HG02973 (cell line): Measurements from ENCODE around the gene CCDC89.

Experiments used
- ATAC-seq: cut with Tn5 transposase; IDR thresholded peaks from one replicate; pipeline ENCODE4 v1.9.1; 2021; ENCODE audit warnings: moderate library complexity; ENCODE audit not compliant: unreplicated experiment

Gene CCDC89

DNA sequence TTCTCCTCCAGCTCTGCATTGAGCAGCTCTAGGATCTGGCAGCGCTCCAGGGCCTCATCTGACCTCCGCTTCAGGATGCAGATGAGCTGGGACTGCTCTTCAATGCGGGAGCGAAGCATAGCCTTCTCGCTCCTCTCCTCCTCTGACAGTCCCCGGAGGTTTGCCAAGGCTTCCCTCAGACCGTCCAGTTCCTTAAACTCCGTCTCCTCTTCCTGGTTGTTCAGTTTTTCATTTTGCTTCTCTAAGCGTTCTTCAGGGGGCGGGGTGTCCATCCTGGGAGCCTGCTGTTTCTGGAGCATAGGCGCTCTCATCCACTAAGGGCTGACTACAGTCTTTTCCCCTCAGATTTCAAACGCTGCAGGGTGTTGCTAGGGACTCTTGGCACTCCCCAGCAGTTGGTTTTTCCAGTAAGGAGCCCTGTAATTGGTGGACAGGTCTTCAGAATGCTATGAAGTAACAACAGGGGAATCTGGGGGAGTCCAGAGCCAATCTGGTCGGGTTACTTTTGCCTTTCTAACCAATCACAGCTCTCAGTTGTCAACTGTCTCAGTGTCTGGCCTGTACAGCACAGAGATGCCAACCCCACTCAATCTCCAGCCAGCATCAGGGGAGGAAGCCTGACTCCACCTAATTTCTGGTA, at the start of gene CCDC89:
Gene CCDC89 (minus strand): TSS at position 376 of the 640 bp plus-strand sequence. CDS start 65 bp downstream, at position 311.
- no peak for ATAC-seq

DNA sequence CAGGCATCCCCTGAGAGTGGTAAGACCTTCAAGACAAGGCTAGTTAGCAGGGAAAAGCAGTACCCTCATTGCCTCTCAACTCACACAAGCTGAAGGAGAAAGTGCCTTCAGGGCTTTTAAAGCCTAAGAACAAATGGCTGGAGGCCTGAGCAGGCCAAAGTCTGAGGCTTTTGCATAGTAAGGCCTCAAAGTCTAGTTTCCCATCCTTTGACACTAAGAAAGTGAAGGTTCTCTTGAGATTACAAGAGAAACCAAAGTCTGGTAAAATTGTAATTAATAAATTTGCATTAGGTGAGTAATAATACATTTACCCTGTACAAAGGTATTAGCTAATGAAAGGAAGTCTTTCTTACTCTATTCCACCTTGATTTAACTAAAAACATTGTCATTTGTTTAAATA, 47.0 kb upstream of the CCDC89 start:
- no peak for ATAC-seq

DNA sequence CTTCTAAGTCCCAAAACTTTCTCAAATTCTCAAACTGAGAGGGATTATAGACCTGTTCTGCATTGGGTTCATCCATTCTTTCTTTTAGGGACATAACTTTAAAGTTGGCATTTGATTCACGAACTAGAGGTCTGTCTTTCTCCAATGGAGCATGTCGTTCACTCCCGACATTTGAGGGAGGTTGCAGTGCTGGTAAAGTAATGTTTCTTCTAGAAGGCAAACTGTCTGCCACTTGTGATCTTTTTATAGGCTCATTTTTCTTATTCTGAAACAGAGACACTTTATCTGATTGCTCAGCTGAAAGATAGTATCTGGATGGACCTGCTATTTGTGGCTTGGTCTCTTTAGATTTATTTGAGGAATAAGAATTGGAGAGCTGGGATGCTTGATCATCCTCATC, 40.4 kb upstream of the CCDC89 start:
- ATAC-seq: no peak

DNA sequence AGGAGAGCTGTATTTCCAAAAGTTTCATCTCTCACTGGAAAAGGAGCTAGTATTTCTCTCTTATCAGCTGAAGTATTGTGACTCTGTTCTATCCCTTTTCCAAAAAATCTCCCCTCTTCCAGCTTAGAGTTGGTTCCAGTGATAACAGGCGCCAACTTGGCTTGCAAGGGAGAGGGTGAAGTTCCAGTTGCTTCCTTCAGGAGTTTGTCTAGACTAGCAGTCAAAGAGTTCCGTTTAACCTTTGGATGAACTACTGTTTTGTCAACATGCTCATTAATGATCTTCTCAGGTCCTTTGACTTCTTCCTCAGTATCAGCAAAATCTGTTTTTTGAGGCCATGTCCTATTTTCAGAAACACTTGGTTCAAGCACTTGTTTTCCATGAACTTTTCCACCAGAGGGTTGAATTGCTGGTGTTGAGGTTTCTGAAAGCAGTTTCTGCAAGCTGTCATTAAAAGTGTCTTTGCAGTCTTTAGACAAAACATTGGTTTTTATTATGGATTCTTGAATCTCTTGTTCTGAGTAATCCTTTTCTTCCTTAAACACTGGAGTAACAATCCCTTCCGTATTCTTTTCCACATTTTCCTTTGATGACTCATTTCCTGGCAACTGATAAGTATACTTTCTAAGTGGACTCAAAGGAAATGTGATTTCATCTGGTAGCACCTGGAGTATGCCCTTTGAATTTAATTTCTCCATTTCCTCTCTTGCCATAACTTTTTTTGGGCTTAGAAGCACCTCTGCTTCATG, 39.7 kb upstream of the CCDC89 start:
- ATAC-seq: no peak

DNA sequence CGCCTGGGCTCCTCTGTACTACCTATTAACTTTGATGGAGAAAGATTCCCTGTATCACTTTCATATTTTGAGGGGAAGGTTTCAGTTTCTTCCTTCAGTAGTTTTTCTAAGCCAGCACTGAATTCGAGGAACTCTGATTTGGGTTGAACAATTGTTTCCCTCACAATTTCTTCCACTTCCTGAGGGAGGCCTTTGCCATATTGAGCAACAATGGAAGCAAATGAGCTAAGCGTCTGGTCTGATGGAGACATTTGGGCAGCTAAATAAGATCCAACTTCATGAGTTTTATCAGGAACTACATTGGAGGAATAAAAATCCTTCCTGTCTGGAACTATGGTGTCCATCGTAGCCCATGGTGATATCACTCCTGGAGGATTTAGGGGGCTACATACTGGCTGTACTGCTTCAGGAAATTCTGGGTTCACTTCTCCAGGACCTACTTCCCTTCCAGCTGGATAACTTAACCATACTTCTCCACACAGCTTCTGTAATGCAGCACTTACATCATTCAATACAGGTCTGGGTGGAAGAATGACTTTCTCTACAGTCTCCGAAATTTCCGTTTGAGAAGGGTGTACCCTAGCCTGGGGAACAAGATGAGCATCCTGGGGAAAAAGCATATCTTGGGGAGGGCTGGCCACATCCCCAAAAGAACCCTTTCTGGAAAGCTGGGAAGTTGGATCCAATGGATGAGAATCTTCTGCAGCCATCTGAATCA, 38.9 kb upstream of the CCDC89 start:
- no peak for ATAC-seq

DNA sequence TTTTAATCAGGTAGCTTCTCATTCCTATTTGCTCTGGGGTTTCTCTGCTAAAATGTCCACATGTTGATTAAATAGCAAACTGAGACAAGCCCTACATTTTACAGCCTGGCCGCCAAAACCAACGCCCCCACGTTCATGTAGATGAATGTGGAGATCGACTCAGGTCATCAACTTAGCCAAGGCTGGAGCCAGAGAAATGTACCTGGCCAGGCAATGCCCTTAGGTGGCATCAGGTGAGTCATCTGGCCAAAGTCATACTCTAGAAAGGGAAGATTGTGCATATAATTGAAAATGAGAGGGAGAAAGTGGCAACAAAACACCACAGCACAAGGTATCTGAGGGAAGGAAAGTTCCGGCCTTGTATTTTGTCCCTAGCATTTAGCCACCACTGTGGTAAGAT, 37.1 kb upstream of the CCDC89 start:
- no peak for ATAC-seq

DNA sequence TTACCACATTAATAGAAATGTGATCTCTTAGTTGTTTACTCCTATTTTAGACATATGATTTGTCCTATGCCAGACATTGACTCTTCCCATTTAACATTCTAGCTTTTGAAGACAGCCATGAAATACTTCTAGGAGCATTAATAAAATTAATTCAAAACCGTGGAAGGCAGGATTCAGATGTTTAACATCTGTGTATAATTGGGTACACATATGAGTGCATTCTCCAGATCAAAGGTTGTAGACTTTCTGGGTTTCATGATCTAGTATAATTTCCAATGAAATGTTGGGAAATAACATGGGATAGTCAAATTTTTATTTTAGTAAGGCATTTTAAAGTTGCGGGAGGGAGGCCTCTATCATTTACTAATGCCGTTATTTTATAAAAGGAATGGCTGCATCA, 35.2 kb upstream of the CCDC89 start:
- ATAC-seq: no peak

DNA sequence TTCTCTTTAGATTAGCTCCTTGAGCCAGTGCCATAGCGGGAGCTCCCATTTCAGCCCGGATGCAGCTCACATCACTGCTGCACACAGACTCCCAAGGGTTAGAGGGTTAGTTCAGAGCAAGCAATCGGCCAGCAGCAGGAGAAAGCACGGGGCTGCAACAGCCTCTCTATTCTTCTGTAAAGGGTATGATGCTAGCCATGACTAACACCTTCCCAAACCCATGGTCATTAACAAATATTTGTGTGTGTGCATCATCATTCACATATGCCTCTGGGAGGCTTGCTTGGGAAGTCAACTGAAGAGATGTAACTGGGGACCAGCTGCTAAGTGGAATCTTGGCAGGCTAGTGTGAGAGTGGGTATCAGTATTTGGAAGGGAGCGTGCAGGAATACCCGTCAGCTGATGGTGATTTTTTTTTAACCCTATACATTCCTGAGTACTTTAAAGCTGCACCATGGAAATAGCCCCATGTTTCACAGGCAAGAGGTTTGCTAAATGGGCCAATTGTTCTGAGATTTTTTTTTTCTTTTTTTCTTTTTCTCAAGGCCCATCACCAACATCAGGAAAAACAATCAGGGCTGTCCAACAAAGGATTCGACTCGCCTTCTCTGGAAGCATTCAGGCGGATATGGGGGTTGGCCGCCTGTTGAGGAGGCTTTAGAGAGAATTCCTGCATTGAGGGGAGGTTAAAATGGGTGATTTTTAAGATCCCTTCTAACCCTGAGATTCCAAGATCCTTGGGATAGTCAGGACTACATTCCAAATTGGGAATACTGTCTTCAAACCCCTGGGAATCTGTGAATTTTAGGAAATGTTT, 33.2 kb upstream of the CCDC89 start:
- ATAC-seq: no peak

DNA sequence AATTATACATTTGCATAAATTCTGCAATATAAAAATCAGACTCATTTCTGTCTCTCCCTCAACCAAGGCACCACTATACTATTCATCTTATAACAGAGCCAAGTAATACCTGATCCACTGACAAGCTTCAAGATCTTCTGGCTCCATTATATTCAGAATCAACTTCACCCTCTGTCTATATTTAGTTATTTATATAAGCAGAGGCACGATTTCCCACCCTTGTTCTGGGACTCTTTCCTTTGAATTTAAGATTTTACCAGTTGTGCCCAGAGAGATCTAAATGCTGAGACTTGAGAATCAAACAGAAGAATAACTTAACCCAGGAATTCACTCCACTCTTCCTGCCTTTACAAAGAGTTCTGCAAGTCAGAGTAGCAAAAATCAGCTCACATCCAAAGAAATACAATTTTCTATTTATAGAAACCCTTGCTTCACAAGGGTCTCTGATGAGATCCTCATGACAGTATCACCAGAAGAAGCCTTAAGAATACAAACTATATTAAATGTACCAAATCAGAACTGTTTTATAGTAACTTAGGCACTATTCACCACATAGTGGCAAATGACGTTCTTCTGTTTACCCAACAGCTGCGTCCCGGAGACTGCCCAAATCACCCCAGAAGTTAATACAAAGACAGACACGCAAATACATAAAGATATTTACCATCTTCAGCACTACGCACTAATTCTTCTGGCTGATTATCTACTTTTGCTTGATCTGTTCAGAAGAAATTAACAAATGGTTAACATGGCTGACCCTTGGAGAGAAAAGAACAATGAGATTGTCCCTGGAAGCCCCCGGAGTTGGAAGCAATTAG, 32.3 kb upstream of the CCDC89 start:
- no peak for ATAC-seq

DNA sequence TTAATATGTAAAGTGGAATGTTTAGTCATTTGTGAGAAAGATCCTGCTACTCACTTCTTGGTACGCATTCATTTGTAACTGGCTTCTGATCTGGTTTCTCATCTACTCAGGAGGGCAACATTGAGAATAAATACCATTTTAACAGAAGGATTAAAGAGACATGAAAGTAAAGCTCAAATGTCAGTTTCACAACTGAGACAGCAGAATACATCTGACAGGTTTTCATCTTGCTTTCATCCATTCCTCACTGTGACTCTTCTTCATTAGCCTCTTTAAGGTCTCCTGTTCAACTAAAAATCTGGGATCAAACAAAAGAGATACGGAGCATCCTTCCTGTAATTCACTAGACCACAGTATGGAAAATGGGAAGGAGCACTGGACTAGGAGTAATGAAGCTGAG, 31.4 kb upstream of the CCDC89 start:
- no peak for ATAC-seq

DNA sequence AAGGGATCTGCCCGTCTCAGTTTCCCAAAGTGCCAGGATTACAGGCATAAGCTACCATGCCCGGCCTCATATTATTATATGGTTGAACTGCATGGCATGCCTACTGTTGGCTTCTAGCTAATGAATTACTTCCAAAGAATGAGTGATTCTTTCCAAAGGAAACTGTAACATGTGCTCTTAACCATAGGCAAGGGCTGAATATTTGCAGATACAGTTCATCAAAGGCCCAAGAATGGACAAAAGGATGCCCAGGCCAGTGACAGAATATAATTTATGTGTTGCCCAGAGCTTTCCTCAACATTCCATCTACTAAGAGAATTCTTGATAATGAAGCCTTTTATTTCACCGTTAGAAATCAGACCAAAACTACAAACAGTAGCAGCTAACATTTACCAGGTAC, 27.0 kb upstream of the CCDC89 start:
- no peak for ATAC-seq

DNA sequence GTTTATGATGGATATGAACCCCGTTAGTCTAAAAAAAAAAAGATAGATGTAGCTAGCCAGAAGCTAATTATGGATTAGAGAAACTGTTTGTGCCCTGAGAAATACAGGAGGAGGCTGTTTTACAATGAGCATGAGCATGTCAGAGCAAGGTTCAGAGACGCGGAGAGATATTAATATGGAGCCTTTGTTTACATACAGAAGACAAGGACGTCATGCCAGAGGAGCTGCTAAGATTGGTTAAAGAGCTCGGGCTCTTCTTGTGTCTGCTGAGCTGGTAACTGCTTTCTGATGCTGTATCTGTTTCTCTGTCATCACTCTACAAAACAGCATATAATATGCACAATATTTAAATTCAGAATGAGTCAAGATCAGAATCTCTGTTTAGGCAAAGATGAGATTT, 24.9 kb upstream of the CCDC89 start:
- ATAC-seq: no peak

DNA sequence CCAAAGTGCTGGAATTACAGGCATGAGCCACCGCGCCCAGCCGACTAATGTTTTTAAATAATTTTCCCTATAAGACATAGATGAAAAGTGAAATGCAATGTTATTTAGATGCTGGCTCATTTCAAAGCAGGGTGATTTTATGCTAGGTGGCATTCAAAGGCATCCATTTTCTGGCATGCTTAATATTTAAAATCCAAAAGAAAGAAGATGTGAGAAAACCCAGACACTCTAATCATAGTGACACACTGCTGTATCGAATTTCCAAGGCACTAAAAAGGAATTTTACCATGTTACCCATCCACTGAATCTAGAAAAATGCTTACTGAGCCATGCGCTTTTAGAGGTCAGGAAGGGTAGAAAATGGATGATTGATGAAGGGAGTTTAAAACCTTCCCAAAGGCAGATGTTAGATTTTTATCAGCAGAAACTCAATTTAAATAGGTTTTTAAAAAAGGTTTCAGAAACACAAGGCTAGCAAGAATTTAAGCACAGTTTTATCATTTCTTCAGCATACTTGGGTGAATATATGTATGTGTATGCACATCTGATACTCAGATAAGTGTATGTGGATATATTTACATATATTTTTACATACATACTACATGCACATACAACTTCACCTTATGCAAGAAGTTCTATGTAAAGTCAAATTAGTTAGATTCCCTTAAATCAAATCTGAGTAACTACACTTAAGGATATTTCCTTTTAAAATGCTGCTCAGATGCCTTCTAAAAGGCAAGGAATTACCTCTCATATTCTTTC, 24.1 kb upstream of the CCDC89 start:
- ATAC-seq: no peak

DNA sequence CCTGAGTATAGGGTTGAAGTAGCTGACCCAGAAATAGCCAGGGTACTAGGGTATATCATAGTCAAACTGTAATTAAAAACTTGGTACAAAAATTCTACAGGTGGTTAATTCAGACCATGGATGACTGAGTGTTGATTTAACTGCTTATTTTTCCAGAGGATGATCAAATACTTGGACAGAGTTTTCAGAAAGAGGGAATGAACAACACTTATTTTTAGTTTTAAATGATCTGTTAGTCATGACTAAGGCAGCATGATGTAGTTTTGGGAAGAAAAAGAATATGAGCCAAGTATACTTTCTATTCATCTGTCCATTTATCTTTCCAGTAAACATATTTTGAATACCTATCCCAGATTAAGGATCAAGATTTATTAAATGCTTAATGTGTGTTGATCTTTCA, 19.8 kb upstream of the CCDC89 start:
- no peak for ATAC-seq

DNA sequence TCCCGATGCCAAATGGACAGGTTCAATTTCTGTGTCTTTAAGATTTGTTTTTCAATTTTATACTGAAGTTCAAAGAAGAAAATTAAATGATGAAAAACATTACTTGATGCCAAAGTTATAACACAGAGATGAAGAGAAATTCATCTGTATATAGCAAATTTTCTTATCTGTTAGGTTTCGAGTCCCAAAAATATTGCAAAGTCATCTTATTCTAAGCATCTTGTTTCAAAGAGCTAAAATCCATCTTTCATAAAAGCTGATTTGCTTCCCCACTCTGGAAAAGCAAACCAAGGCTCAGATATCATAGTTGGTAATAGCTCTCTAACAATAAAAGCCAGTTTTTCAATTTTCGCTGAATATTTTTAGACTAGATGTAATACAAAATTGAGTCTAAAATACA, 19.0 kb upstream of the CCDC89 start:
- no peak for ATAC-seq

DNA sequence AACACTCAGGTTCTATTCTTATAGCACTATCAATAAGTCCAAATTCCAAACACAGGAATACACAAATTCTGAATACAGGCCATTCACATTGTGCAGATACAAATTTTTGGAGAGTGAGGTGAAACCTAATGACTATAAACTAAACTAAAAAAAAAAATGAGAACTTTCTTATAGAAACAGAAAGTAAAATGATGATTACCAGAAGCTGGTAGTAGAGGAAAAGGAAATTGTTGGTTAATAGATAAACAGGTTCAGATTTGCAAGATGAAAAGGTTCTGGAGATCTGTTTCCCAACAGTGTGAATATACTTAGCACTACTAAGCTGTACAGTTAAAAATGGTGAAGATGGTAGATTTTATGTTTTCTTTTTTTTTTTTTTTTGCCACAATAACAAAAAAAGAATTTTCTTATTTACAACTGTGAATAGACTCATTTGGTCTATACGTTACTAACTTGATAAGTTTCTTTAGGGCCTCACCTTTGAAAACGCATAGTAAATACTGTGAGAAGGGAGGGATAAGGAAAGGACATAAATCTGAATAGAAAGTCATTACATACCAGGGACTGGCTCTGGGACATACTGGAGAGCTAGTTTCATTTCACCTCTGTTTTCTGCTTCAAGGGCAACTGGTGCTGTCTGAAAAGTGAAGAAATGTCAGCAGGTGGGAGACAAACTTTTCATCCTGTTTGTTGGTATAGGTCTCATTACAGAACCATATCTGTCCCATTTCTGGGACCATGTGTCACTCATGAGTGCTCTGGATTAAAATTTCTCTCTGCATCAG, 14.2 kb upstream of the CCDC89 start:
- peak; percentile 92 for ATAC-seq

DNA sequence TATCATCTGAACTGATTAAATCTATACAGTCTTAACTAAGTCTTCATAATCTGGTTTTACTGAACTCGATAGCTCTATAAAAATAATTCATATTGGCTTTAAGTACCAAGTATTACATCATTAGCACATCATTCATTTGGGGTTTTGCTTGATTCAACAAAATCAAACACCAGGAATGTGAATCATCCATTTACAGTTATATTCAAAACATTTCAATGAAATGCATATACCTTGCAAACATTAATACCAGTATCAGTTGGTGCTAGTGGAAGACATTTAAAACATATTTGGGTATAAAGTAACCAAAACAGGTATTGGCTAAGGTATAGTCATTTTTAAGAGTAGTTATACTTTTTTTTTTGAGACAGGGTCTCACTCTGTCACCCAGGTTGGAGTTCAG, 12.2 kb upstream of the CCDC89 start:
- ATAC-seq: no peak

DNA sequence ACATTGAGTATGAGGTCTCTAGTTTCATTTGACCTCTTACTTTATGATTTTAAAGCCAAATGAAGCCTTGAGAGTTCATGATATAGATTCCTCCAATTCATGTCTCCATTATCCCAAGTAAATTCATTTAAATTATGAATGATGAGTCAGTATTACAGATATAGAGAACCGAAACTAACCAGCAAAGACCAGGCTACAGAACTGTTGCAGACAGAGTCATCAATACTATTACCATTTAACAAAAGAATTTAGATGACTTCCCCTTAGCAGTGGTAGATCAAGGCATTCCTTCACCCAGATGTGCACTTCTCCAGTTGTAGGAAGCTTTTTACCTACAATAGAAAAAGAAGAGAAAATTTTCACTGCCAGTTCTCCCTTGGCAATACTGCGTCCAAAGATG, 11.8 kb upstream of the CCDC89 start:
- ATAC-seq: no peak

DNA sequence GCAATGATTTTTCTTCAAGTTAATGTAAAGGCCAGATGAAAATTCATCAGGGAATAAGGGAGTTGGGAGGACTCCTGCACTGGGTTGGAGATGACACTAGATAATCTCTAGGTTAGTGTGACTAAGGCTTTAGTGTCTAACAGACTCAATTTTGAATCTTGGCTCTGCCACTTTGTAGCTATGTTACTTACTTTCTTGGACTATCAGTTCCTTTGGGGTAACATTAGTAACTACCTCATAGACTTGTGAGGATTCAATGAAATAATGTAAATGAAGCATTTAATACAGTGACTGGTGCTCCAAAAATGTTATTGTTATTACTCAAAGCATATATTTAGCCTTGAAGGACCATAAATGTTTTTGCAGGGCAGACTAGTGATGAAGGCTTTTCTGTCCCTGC, 9.6 kb upstream of the CCDC89 start:
- ATAC-seq: no peak
